Stimulated activated CD8-positive, alpha-beta memory T cell treated with anti-CD3 and anti-CD28 coated beads, Interleukin-7, amount 100 ng/mL, for 1 hour (primary cell): ENCODE measurements around the gene EPG5.
"Not testable (repeated sequence)": the region's sequence is repeated elsewhere in the genome, so short reads cannot be mapped to it uniquely, and the experiment has no call there.

Experiments
- DNase-seq, 2 donors: peaks; one replicate each; pipeline ENCODE4 v3.0.0-alpha.2; 2020; ENCODE audit warnings: low read depth in 2 of 2

The EPG5 gene

GRCh38 chr18:45865466-45865865, 101.7 kb downstream of the EPG5 start:
- DNase-seq: no peak

GRCh38 chr18:45864081-45864480, 103.0 kb downstream of the EPG5 start:
- DNase-seq: no peak

- no peak for DNase-seq
Observed at GRCh38 chr18:45863469-45863868, 103.7 kb downstream of the EPG5 start.

GRCh38 chr18:45861926-45862325, 105.2 kb downstream of the EPG5 start:
- no peak for DNase-seq

GRCh38 chr18:45860971-45861370, 106.2 kb downstream of the EPG5 start:
- DNase-seq: no peak

- no peak for DNase-seq
Observed at GRCh38 chr18:45860492-45860891, 106.6 kb downstream of the EPG5 start.

- no peak for DNase-seq
Observed at GRCh38 chr18:45859334-45859733, 107.8 kb downstream of the EPG5 start.

GRCh38 chr18:45856531-45856930, 110.6 kb downstream of the EPG5 start:
- DNase-seq: no peak

- DNase-seq: no peak
Observed at GRCh38 chr18:45854036-45854586, 113.0 kb downstream of the EPG5 start.

- DNase-seq: no peak
Observed at GRCh38 chr18:45852631-45853030, 114.5 kb downstream of the EPG5 start.

- DNase-seq: no peak
Observed at GRCh38 chr18:45851161-45851925, 115.8 kb downstream of the EPG5 start.

GRCh38 chr18:45850021-45850420, 117.1 kb downstream of the EPG5 start:
- no peak for DNase-seq

- no peak for DNase-seq
Observed at GRCh38 chr18:45849529-45849928, 117.6 kb downstream of the EPG5 start.

GRCh38 chr18:45848643-45849042, 118.5 kb downstream of the EPG5 start:
- DNase-seq: not testable (repeated sequence)

- DNase-seq: no peak
Observed at GRCh38 chr18:45847119-45847518, 120.0 kb downstream of the EPG5 start.

- no peak for DNase-seq
Observed at GRCh38 chr18:45845410-45845809, 121.7 kb downstream of the EPG5 start.

- DNase-seq: no peak
Observed at GRCh38 chr18:45844938-45845337, 122.2 kb downstream of the EPG5 start.

- DNase-seq: no peak
Observed at GRCh38 chr18:45843019-45843418, 124.1 kb downstream of the EPG5 start.

- no peak for DNase-seq
Observed at GRCh38 chr18:45841765-45842442, 125.2 kb downstream of the EPG5 start.

GRCh38 chr18:45841060-45841764, 125.9 kb downstream of the EPG5 start:
- no peak for DNase-seq

GRCh38 chr18:45839414-45840395, 127.4 kb downstream of the EPG5 start:
- DNase-seq: no peak
